Measurements from ENCODE around the gene SLC6A12.

Gene SLC6A12

GRCh38 chr12:140162-140561 lies 73.8 kb downstream of the SLC6A12 start:
- no peaks in the 10 kb centered on the region for H3F3A ChIP-seq (ENCODE audit: insufficient read depth, low read length)
- H3K4me2 ChIP-seq (ENCODE audit: low read length) = no peak overlapping the region
- H3K27me3 ChIP-seq (ENCODE audit: insufficient read depth, low read length) = peaks cover 22% of the 10 kb centered on the region; the same call in 1 of the 2 replicates
- H3K9ac ChIP-seq (ENCODE audit: low read length) = no peak overlapping the region
- H3K79me2 ChIP-seq (ENCODE audit: insufficient read depth, low read length) = no peaks in the 10 kb centered on the region
- H3K36me3 ChIP-seq (ENCODE audit: insufficient read depth, low read length) = no peaks in the 10 kb centered on the region
- no peak overlapping the region for H3K4me3 ChIP-seq (ENCODE audit: low read depth, low read length, poor library complexity, severe bottlenecking)
- H3K9me2 ChIP-seq (ENCODE audit: low read depth, low read length) = no peaks in the 10 kb centered on the region
- H3K9me3 ChIP-seq (ENCODE audit: low read length) = no peaks in the 10 kb centered on the region
- no peaks in the 10 kb centered on the region for H3K4me1 ChIP-seq (ENCODE audit: insufficient read depth, low read length, severe bottlenecking)
- TF ChIP-seq EZH2 (IDR thresholded peaks at IDR 0.05; ENCODE audit: borderline replicate concordance, low read length) (no peak), CTCF (IDR thresholded peaks at IDR 0.05; ENCODE audit: low read length) (no peak)
- H4K20me1 ChIP-seq (ENCODE audit: insufficient read depth, low read length) = no peaks in the 10 kb centered on the region
- no peak overlapping the region for H2AFZ ChIP-seq (ENCODE audit: low read length)
- no peak overlapping the region for H3K27ac ChIP-seq (ENCODE audit: low read depth, low read length, poor library complexity, severe bottlenecking)
